ENCODE data around the gene MACIR.

MACIR gene

DNA sequence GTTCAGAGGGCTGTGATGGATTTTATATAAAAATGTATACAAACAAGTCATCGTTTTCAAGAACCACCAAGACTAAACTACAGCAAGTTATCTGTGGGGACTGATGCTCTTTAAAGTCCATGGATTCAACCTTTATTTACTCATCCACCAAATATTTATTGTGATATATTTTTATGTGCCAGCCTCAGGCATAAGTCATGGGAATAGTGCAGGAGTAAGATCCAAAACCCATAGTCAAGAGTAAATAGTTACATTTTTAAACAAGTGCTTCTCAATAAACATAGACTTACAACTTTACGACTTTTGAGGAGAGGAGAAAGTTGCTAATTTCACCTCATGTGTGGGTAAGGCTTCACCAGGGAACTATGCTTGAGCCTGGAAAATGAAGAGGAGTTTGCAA, 24.6 kb downstream of the MACIR start:
- H3K4me3 ChIP-seq (ENCODE audit: low read depth, low read length): no peak overlapping the region
- TF ChIP-seq, protein P1, sequence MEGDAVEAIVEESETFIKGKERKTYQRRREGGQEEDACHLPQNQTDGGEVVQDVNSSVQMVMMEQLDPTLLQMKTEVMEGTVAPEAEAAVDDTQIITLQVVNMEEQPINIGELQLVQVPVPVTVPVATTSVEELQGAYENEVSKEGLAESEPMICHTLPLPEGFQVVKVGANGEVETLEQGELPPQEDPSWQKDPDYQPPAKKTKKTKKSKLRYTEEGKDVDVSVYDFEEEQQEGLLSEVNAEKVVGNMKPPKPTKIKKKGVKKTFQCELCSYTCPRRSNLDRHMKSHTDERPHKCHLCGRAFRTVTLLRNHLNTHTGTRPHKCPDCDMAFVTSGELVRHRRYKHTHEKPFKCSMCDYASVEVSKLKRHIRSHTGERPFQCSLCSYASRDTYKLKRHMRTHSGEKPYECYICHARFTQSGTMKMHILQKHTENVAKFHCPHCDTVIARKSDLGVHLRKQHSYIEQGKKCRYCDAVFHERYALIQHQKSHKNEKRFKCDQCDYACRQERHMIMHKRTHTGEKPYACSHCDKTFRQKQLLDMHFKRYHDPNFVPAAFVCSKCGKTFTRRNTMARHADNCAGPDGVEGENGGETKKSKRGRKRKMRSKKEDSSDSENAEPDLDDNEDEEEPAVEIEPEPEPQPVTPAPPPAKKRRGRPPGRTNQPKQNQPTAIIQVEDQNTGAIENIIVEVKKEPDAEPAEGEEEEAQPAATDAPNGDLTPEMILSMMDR (IDR thresholded peaks at IDR 0.05; ENCODE audit: low read depth, low read length): no peak
- DNase-seq (ENCODE audit: low read depth, low spot score): no peak
- in situ Hi-C loops (cut with HindIII; ENCODE audit: low sequenced_read_pairs): no loop called here

DNA sequence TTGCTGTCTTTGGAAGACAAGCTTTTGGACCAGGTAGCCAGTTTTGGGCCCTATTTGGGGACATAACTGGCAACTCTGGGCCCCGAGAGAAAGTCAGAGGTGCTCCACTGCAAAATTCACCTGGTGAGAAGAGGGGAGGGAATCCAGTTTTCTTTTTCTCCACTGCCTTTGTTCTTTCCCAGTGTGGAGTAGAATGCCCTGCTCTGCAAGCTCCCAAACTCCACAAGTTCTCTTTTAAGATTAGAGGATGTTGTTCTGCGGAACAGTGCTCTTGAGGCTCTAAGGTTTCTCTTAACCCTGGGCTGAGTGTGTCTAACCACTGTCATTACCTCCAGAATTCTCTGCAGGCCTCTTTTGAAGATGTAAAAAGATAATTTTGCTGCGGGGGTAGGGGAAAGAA, 25.3 kb downstream of the MACIR start:
- in situ Hi-C loops (cut with HindIII; ENCODE audit: low sequenced_read_pairs): no loop called here

DNA sequence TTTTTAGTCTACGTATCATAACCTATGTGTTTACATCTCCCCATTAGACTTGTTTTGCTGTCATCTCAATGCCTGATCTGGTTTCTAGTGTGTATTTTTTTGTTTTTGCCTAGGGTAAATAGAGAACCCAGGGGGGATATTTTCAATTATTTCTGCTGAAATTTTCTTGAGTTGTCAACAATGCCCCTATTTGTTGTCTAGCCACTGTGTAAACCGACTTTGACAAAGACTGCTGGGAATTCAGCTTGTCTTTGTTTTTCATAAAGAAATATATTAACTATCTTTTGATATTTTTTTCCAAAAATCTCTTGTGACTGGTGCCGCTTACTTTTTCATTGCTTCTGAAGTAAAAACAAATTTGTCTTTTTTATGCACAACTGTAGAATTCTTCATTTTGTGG, 28.1 kb downstream of the MACIR start:
- TF ChIP-seq, protein P1 (IDR thresholded peaks at IDR 0.05; ENCODE audit: low read depth, low read length): no peak
- in situ Hi-C loops (cut with HindIII; ENCODE audit: low sequenced_read_pairs): no loop called here
- no peak overlapping the region for H3K4me3 ChIP-seq (ENCODE audit: low read depth, low read length)
- no peak for DNase-seq (ENCODE audit: low read depth, low spot score)

More for the DNA sequence above, 25.3 kb downstream of the MACIR start:
- TF ChIP-seq, protein P1 (IDR thresholded peaks at IDR 0.05; ENCODE audit: low read depth, low read length): no peak
- H3K4me3 ChIP-seq (ENCODE audit: low read depth, low read length): no peak overlapping the region
- DNase-seq (ENCODE audit: low read depth, low spot score): no peak

DNA sequence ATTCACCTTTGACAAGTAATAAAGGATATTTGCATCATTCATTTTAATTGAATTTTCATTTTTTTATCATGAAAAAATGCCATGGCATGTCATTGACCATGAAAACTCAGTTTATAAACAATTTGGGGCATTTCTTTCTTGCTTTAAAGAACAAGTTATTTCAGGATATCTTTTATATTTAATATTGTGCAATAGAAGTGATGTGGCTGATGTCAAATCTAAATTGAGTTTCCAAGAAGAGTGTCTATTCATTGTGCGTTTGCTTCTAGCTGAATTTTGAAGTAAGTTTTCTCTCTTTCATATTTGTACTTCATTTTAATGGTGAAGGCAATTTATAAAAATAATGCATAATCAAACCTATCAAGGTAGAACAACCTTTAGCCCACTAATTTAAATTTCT, 30.5 kb downstream of the MACIR start:
- H3K4me3 ChIP-seq (ENCODE audit: low read depth, low read length): no peak overlapping the region
- in situ Hi-C loops (cut with HindIII; ENCODE audit: low sequenced_read_pairs): no loop called here
- TF ChIP-seq, protein P1 (IDR thresholded peaks at IDR 0.05; ENCODE audit: low read depth, low read length): no peak
- no peak for DNase-seq (ENCODE audit: low read depth, low spot score)

DNA sequence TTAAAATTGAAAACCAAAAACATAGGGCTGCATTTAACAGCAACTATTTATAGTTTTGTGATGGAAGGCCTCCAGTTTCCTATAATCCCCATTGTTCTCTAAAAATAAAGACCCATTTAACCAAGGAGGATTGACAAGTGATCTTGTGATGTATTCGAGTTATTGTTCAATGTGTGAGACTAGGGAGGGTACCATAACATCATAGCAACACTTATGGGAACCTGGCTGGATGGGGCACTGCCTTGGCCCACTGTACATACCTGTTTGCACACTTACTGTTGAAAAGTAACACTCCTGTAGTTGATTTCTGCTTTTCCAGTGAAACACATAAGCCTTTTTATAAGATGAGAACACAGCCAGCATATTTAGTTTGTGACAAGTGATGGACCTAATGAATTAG, 32.3 kb downstream of the MACIR start:
- no peak overlapping the region for H3K4me3 ChIP-seq (ENCODE audit: low read depth, low read length)
- in situ Hi-C loops (cut with HindIII; ENCODE audit: low sequenced_read_pairs): no loop called here
- TF ChIP-seq, protein P1 (IDR thresholded peaks at IDR 0.05; ENCODE audit: low read depth, low read length): no peak
- no peak for DNase-seq (ENCODE audit: low read depth, low spot score)

DNA sequence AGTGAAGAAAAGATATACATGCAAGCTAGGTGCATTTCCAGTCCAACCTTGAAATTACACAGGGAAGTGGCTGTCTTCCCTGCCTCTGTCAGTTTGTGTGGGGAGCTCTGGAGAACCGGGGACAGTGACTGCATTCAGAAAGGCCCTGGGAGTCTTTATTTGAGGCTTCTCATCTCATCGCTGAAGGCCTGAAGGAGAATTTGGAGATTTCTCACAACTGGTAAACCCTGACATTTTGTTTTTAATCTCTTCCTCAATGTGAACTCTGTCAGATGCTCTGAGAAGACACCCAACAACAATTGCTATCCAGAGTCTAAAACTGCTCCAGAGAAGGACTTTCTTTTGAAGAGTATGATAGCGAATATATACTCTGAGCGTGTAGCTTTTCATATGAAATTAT, 33.0 kb downstream of the MACIR start:
- in situ Hi-C loops (cut with HindIII; ENCODE audit: low sequenced_read_pairs): no loop called here
- H3K4me3 ChIP-seq (ENCODE audit: low read depth, low read length): no peak overlapping the region
- TF ChIP-seq, protein P1 (IDR thresholded peaks at IDR 0.05; ENCODE audit: low read depth, low read length): no peak
- no peak for DNase-seq (ENCODE audit: low read depth, low spot score)

DNA sequence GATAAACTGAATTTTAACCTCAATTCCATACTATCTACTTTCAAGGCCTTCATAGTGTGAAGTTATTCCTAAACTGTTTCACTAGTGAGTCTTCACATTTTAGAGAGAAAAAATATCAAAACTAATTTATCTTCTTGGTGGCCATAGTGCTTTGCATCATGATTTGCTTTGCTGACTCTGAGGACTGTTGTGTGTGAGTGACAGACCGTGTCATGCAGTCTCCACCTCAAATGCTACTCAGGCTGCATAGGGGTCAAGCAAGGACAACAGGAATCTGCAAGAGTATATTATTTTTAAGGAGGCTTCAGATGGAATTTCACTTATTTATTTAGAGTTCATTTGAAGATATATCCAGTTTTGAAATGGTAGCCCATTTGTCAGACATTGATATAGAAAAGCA, 34.5 kb downstream of the MACIR start:
- TF ChIP-seq, protein P1 (IDR thresholded peaks at IDR 0.05; ENCODE audit: low read depth, low read length): no peak
- in situ Hi-C loops (cut with HindIII; ENCODE audit: low sequenced_read_pairs): no loop called here
- H3K4me3 ChIP-seq (ENCODE audit: low read depth, low read length): no peak overlapping the region
- DNase-seq (ENCODE audit: low read depth, low spot score): no peak
